Fibroblast of pulmonary artery (primary cell): ENCODE data around the gene B4GALNT4.

Experiments used
- DNase-seq: peaks from one replicate; pipeline ENCODE4 v3.0.0-alpha.2; 2010; ENCODE audit warnings: low read depth
- H3K4me3 ChIP-seq: replicated peaks from 2 replicates; pipeline ENCODE4 v1.5.1; 2011; ENCODE audit warnings: low read depth, mild to moderate bottlenecking, control low read depth, low read length, moderate library complexity
- CTCF ChIP-seq: IDR thresholded peaks from 2 replicates; pipeline ENCODE4 v1.5.1; 2011; ENCODE audit warnings: mild to moderate bottlenecking, control low read depth, low read length, inconsistent platforms; ENCODE audit errors: missing control alignments

The B4GALNT4 gene

DNA sequence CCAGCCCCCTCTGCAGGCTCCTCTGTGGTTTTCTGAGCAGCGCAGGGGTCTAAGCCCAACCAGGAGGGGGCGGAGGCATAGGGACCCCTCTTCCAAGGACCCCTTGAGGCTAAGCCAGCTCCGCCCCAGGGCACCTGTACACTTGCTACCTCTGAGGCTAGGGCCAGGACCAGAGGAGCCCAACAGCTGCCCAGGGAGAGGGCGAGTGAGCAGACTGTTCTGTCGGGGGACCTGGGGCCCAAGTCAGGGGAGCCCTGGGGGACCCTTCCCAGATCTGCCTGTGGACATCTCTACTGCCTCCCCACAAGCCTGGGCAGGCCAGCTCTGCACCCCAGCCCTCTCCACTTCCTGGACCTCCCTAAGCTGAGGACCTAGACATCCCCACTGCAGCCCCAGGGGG lies 1.8 kb downstream of the B4GALNT4 start:
- no peak for DNase-seq
- TF ChIP-seq CTCF = no peak
- H3K4me3 ChIP-seq = no peak overlapping the region

GRCh38 chr11:371716-372590 lies 2.7 kb downstream of the B4GALNT4 start:
- no peak for DNase-seq
- H3K4me3 ChIP-seq = no peak overlapping the region
- TF ChIP-seq CTCF = no peak

GRCh38 chr11:372809-373715 lies 3.8 kb downstream of the B4GALNT4 start:
- no peak overlapping the region for H3K4me3 ChIP-seq
- DNase-seq = no peak
- no peak for TF ChIP-seq CTCF

GRCh38 chr11:373716-374551 lies 4.6 kb downstream of the B4GALNT4 start:
- DNase-seq = no peak
- TF ChIP-seq CTCF = no peak
- H3K4me3 ChIP-seq = no peak overlapping the region

DNA sequence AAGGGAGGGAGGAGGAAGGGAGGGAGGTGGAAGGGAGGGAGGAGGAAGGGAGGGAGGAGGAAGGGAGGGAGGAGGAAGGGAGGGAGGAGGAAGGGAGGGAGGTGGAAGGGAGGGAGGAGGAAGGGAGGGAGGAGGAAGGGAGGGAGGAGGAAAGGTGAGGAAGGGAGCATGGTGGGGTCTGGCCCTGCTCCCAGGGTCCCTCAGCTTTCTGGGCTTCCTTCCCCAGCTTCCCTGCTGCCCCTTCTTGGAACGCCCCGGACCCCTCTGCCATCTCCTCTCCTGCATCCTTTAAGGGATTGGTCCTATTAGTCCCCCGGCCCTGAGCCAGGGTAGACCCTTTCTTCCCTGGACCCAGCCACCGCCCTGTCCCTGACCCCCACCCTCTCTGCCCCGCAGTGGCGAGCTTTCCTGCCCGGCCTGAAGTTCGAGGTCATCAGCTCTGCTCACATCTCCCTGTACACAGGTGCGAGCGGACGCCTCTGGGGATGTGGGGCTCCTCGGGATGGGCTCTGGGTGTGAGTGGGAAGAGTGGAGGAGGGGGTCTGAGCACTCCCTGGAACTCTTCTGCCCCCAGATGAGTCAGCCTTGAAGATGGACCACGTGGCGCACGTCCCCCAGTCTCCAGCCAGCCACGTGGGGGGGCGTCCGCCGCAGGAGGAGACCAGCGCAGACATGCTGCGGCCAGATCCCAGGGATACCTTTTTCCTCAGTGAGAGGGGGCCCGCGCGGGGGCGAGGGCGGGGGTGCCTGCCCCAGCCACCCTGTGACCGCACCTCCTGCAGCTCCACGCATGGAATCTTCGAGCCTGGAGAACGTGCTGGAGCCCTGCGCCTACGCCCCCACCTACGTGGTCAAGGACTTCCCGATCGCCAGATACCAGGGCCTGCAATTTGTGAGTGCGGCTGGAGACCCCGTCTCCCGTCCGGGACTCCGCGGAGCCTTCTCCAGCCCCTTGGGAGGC lies 6.0 kb downstream of the B4GALNT4 start:
- DNase-seq = no peak
- no peak for TF ChIP-seq CTCF
- no peak overlapping the region for H3K4me3 ChIP-seq
